ENCODE measurements around the gene RFX4.

Gene RFX4

GRCh38 chr12:106769546-106769945 is 186.7 kb downstream of the RFX4 start:
- DNase-seq, result no peak

- DNase-seq, result no peak
Observed at GRCh38 chr12:106771425-106771824, 188.6 kb downstream of the RFX4 start.

- DNase-seq, result no peak
Observed at GRCh38 chr12:106773286-106774004, 190.6 kb downstream of the RFX4 start.

- peak; percentile 98 for DNase-seq
Observed at GRCh38 chr12:106774005-106774807, 191.4 kb downstream of the RFX4 start, which contains the start of gene RIC8B. TSS of gene RIC8B (plus strand) at chr12:106774682. CDS start at chr12:106774746, 64 bp downstream.

GRCh38 chr12:106774808-106775524 is 192.2 kb downstream of the RFX4 start:
- DNase-seq, result no peak

- no peak for DNase-seq
Observed at GRCh38 chr12:106776897-106777296, 194.1 kb downstream of the RFX4 start.

GRCh38 chr12:106780010-106780631 is 197.3 kb downstream of the RFX4 start:
- DNase-seq, result no peak

GRCh38 chr12:106782619-106783018 is 199.8 kb downstream of the RFX4 start:
- no peak for DNase-seq

GRCh38 chr12:106783515-106783914 is 200.7 kb downstream of the RFX4 start:
- DNase-seq, result no peak

- DNase-seq, result no peak
Observed at GRCh38 chr12:106790020-106790419, 207.2 kb downstream of the RFX4 start.

GRCh38 chr12:106791531-106791930 is 208.7 kb downstream of the RFX4 start:
- DNase-seq, result no peak

- DNase-seq, result no peak
Observed at GRCh38 chr12:106794369-106794768, 211.6 kb downstream of the RFX4 start.

- DNase-seq, result no peak
Observed at GRCh38 chr12:106801167-106801708, 218.4 kb downstream of the RFX4 start.

GRCh38 chr12:106801830-106802533 is 219.2 kb downstream of the RFX4 start:
- DNase-seq, result no peak

- no peak for DNase-seq
Observed at GRCh38 chr12:106804668-106805067, 221.9 kb downstream of the RFX4 start.

Measured in NCI-H2107 (cell line).